ENCODE measurements around the gene WRAP73. TPM values are rescaled to one million over a fixed set of nuclear protein-coding genes. Genes with fewer than 3 reads are reported as not detected.

The WRAP73 gene
- total RNA-seq, 2 experiments from 2014 or later: 26.3 to 28.9 TPM

GRCh38 chr1:3602375-3602774 is 47.5 kb downstream of the WRAP73 start:
- Mint-ChIP-seq H3K4me1 (peaks cover 12% of the 10 kb centered on the region), H3K9me3 (ENCODE audit: low read depth) (no peaks in the 10 kb centered on the region), H3K27me3 (peaks cover 1% of the 10 kb centered on the region), H3K36me3 (ENCODE audit: low read depth) (no peaks in the 10 kb centered on the region), H3K4me3 (no peak overlapping the region), H3K27ac (no peak overlapping the region)
- ATAC-seq: no peak
- ChIA-PET CTCF (no interaction called here), POLR2A (no interaction called here)
- no peak for DNase-seq
- intact Hi-C loops (cut with DNase I, micrococcal nuclease): no loop called here

- Mint-ChIP-seq H3K36me3 (ENCODE audit: low read depth) (no peaks in the 10 kb centered on the region), H3K4me1 (peaks cover 15% of the 10 kb centered on the region), H3K4me3 (no peak overlapping the region), H3K27ac (no peak overlapping the region), H3K9me3 (ENCODE audit: low read depth) (no peaks in the 10 kb centered on the region), H3K27me3 (peaks cover 1% of the 10 kb centered on the region)
- DNase-seq (no peak), ATAC-seq (no peak)
- intact Hi-C loops (cut with DNase I, micrococcal nuclease): no loop called here
- ChIA-PET POLR2A (no interaction called here), CTCF (interaction anchor here (0.6 kb wide), 1 partner anchor 144 kb away, joined by 3 read pairs; no protein-coding TSS in a partner anchor)
Observed at GRCh38 chr1:3601743-3602142, 48.2 kb downstream of the WRAP73 start.

GRCh38 chr1:3600354-3600753 is 49.5 kb downstream of the WRAP73 start:
- Mint-ChIP-seq H3K36me3 (ENCODE audit: low read depth) (no peaks in the 10 kb centered on the region), H3K27me3 (peaks cover 1% of the 10 kb centered on the region), H3K27ac (no peak overlapping the region), H3K4me3 (no peak overlapping the region), H3K4me1 (peaks cover 15% of the 10 kb centered on the region), H3K9me3 (ENCODE audit: low read depth) (no peaks in the 10 kb centered on the region)
- CTCF ChIA-PET: no interaction called here
- intact Hi-C loops (cut with DNase I, micrococcal nuclease): no loop called here
- no peak for ATAC-seq
- DNase-seq: no peak
- POLR2A ChIA-PET: no interaction called here

- Mint-ChIP-seq H3K36me3 (ENCODE audit: low read depth) (no peaks in the 10 kb centered on the region), H3K27ac (no peak overlapping the region), H3K4me1 (peaks cover 15% of the 10 kb centered on the region), H3K4me3 (no peak overlapping the region), H3K9me3 (ENCODE audit: low read depth) (no peaks in the 10 kb centered on the region), H3K27me3 (peaks cover 1% of the 10 kb centered on the region)
- ChIA-PET POLR2A (no interaction called here), CTCF (interaction anchor here (0.8 to 1.2 kb wide), 2 partner anchors 15 to 19 kb away, joined by 3 to 4 read pairs; no protein-coding TSS in a partner anchor)
- intact Hi-C loops (cut with DNase I, micrococcal nuclease): no loop called here
- DNase-seq: no peak
- no peak for ATAC-seq
Observed at GRCh38 chr1:3599816-3600215, 50.1 kb downstream of the WRAP73 start.

GRCh38 chr1:3599286-3599811 is 50.6 kb downstream of the WRAP73 start:
- POLR2A ChIA-PET: no interaction called here
- peaks cover 1% of the 10 kb centered on the region for H3K27me3 Mint-ChIP-seq
- no peaks in the 10 kb centered on the region for H3K9me3 Mint-ChIP-seq (ENCODE audit: low read depth)
- CTCF ChIA-PET: interaction anchor here (0.6 to 1.2 kb wide), 3 partner anchors 12 to 19 kb away, joined by 3 to 4 read pairs (median 3); partner anchors contain the start of gene MEGF6
- intact Hi-C loops (cut with DNase I, micrococcal nuclease): no loop called here
- no peaks in the 10 kb centered on the region for H3K36me3 Mint-ChIP-seq (ENCODE audit: low read depth)
- peaks cover 15% of the 10 kb centered on the region for H3K4me1 Mint-ChIP-seq
- H3K4me3 Mint-ChIP-seq: no peak overlapping the region
- DNase-seq: no peak
- no peak overlapping the region for H3K27ac Mint-ChIP-seq
- no peak for ATAC-seq

- H3K4me3 Mint-ChIP-seq: no peak overlapping the region
- no peak overlapping the region for H3K27ac Mint-ChIP-seq
- DNase-seq: no peak
- intact Hi-C loops (cut with DNase I, micrococcal nuclease): no loop called here
- ChIA-PET CTCF (interaction anchor here (0.6 to 1.3 kb wide), 4 partner anchors 13 to 20 kb away, joined by 3 to 4 read pairs (median 3); partner anchors contain the start of gene MEGF6), POLR2A (no interaction called here)
- ATAC-seq: no peak
- H3K4me1 Mint-ChIP-seq: peaks cover 15% of the 10 kb centered on the region
- no peaks in the 10 kb centered on the region for H3K36me3 Mint-ChIP-seq (ENCODE audit: low read depth)
- H3K27me3 Mint-ChIP-seq: peaks cover 1% of the 10 kb centered on the region
- no peaks in the 10 kb centered on the region for H3K9me3 Mint-ChIP-seq (ENCODE audit: low read depth)
Observed at GRCh38 chr1:3598522-3599285, 51.2 kb downstream of the WRAP73 start.

GRCh38 chr1:3598051-3598491 is 51.8 kb downstream of the WRAP73 start:
- intact Hi-C loops (cut with DNase I, micrococcal nuclease): no loop called here

GRCh38 chr1:3597599-3597964 is 52.3 kb downstream of the WRAP73 start:
- ChIA-PET POLR2A (no interaction called here), CTCF (interaction anchor here (1.3 kb wide), 1 partner anchor 17 kb away, joined by 3 read pairs; no protein-coding TSS in a partner anchor)
- Mint-ChIP-seq H3K4me3 (no peak overlapping the region), H3K9me3 (ENCODE audit: low read depth) (no peaks in the 10 kb centered on the region), H3K36me3 (ENCODE audit: low read depth) (no peaks in the 10 kb centered on the region), H3K4me1 (peaks cover 15% of the 10 kb centered on the region), H3K27ac (peak overlapping the region; percentile 80), H3K27me3 (peaks cover 1% of the 10 kb centered on the region)
- peak; percentile 30 for DNase-seq
- intact Hi-C loops (cut with DNase I, micrococcal nuclease): no loop called here
- ATAC-seq: peak; percentile 44

More at GRCh38 chr1:3598051-3598491, 51.8 kb downstream of the WRAP73 start:
- no peak for ATAC-seq
- Mint-ChIP-seq H3K27me3 (peaks cover 1% of the 10 kb centered on the region), H3K4me1 (peaks cover 15% of the 10 kb centered on the region), H3K27ac (no peak overlapping the region), H3K4me3 (no peak overlapping the region), H3K36me3 (ENCODE audit: low read depth) (no peaks in the 10 kb centered on the region), H3K9me3 (ENCODE audit: low read depth) (no peaks in the 10 kb centered on the region)
- ChIA-PET CTCF (interaction anchor here (1.3 kb wide), 1 partner anchor 17 kb away, joined by 3 read pairs; no protein-coding TSS in a partner anchor), POLR2A (no interaction called here)
- DNase-seq: no peak

GRCh38 chr1:3596663-3597598 is 53.0 kb downstream of the WRAP73 start:
- no peaks in the 10 kb centered on the region for H3K9me3 Mint-ChIP-seq (ENCODE audit: low read depth)
- H3K4me1 Mint-ChIP-seq: peaks cover 15% of the 10 kb centered on the region
- no peak overlapping the region for H3K27ac Mint-ChIP-seq
- no peak overlapping the region for H3K4me3 Mint-ChIP-seq
- peak; percentile 26 for ATAC-seq
- DNase-seq: peak; percentile 19
- ChIA-PET POLR2A (no interaction called here), CTCF (no interaction called here)
- intact Hi-C loops (cut with DNase I, micrococcal nuclease): no loop called here
- peaks cover 1% of the 10 kb centered on the region for H3K27me3 Mint-ChIP-seq
- H3K36me3 Mint-ChIP-seq (ENCODE audit: low read depth): no peaks in the 10 kb centered on the region

- Mint-ChIP-seq H3K4me3 (no peak overlapping the region), H3K9me3 (ENCODE audit: low read depth) (no peaks in the 10 kb centered on the region), H3K27ac (no peak overlapping the region), H3K36me3 (ENCODE audit: low read depth) (no peaks in the 10 kb centered on the region), H3K4me1 (peaks cover 15% of the 10 kb centered on the region), H3K27me3 (peaks cover 1% of the 10 kb centered on the region)
- CTCF ChIA-PET: no interaction called here
- POLR2A ChIA-PET: no interaction called here
- intact Hi-C loops (cut with DNase I, micrococcal nuclease): no loop called here
- DNase-seq (no peak), ATAC-seq (no peak)
Observed at GRCh38 chr1:3595949-3596348, 54.0 kb downstream of the WRAP73 start.

GRCh38 chr1:3594706-3595377 is 55.1 kb downstream of the WRAP73 start:
- Mint-ChIP-seq H3K27ac (no peak overlapping the region), H3K27me3 (peaks cover 1% of the 10 kb centered on the region), H3K9me3 (ENCODE audit: low read depth) (no peaks in the 10 kb centered on the region), H3K36me3 (ENCODE audit: low read depth) (no peaks in the 10 kb centered on the region), H3K4me1 (peaks cover 15% of the 10 kb centered on the region), H3K4me3 (no peak overlapping the region)
- ChIA-PET POLR2A (no interaction called here), CTCF (no interaction called here)
- ATAC-seq: no peak
- intact Hi-C loops (cut with DNase I, micrococcal nuclease): no loop called here
- DNase-seq: no peak
